Ovary (tissue), 3 donors: ENCODE measurements around the gene NDOR1.

Experiments
- CTCF ChIP-seq, 3 donors: fragments of 450-650 bp in 2 of 3; fragments of 200-600 bp in 1 of 3; IDR thresholded peaks; one replicate each; pipeline versions ENCODE4 v1.5.1 to v1.8.0; 2016 to 2022; ENCODE audit warnings: antibody characterized with exemption in 3 of 3, mild to moderate bottlenecking in 1 of 3
- EP300 ChIP-seq: sonication (generic); formaldehyde crosslinking; IDR thresholded peaks from one replicate; pipeline ENCODE4 v1.6.1; 2017; ENCODE audit warnings: antibody characterized with exemption
- POLR2A ChIP-seq: fragments of 450-650 bp; IDR thresholded peaks from one replicate; pipeline ENCODE4 v1.6.1; 2017; ENCODE audit warnings: antibody characterized with exemption, mild to moderate bottlenecking, moderate library complexity
- donor health status: DM: no; HTN: no; CAD: no.

DNA sequence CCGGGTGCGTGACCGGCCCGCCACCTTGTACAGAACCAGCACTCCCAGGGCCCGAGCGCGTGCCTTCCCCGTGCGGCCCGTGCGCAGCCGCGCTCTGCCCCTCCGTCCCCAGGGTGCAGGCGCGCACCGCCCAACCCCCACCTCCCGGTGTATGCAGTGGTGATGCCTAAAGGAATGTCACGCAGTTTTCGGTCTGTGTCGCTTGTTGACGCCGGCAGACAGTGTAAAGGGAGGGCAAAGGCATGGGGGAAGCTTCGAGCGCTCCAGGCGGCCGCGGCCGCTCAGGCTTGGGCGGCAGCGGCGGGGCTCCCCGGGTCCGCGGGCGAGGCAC is 37.0 kb upstream of the NDOR1 start:
- TF ChIP-seq POLR2A (no peak), CTCF (IDR thresholded peaks at IDR 0.05) (no peak), EP300 (no peak)
